Mesenchymal stem cell (in vitro differentiated cells and primary cell): ENCODE data around the gene EEFSEC.

ENCODE experiments used
- DNase-seq: peaks from one replicate; pipeline ENCODE4 v3.0.0-alpha.2; 2013
- H2AFZ ChIP-seq: one replicate; pipeline ENCODE4 v1.6.1; 2013; ENCODE audit warnings: low read depth, mild to moderate bottlenecking, control low read depth, inconsistent platforms, low read length, moderate library complexity
- H2AK5ac ChIP-seq: 2 replicates; pipeline ENCODE4 v1.6.1; 2013; ENCODE audit warnings: low read length, moderate library complexity, mild to moderate bottlenecking, inconsistent platforms; ENCODE audit not compliant: severe bottlenecking
- H2BK120ac ChIP-seq: one replicate; pipeline ENCODE4 v1.6.1; 2013; ENCODE audit warnings: low read depth, mild to moderate bottlenecking, inconsistent platforms, low read length, moderate library complexity
- H2BK12ac ChIP-seq, 2 experiments: one replicate each; pipeline ENCODE4 v1.6.1; 2013; ENCODE audit warnings: inconsistent platforms in 2 of 2, low read length in 2 of 2, mild to moderate bottlenecking in 2 of 2, moderate library complexity in 2 of 2, control low read depth in 1 of 2
- H2BK15ac ChIP-seq: one replicate; pipeline ENCODE4 v1.6.1; 2013; ENCODE audit warnings: mild to moderate bottlenecking, low read depth, inconsistent platforms; ENCODE audit not compliant: poor library complexity, severe bottlenecking
- H2BK5ac ChIP-seq: 2 replicates; pipeline ENCODE4 v1.6.1; 2013; ENCODE audit warnings: low read depth, mild to moderate bottlenecking, low read length, control low read depth, inconsistent platforms; ENCODE audit not compliant: poor library complexity, severe bottlenecking
- H3K14ac ChIP-seq, 2 experiments: one replicate each; pipeline ENCODE4 v1.6.1; 2013; ENCODE audit warnings: inconsistent platforms in 2 of 2, low read length in 2 of 2, control low read depth in 1 of 2, mild to moderate bottlenecking in 1 of 2, moderate library complexity in 1 of 2
- H3K18ac ChIP-seq, 2 experiments: one replicate each; pipeline ENCODE4 v1.6.1; 2013; ENCODE audit warnings: inconsistent platforms in 2 of 2, low read length in 2 of 2, control low read depth in 1 of 2, low read depth in 1 of 2, mild to moderate bottlenecking in 1 of 2
- H3K23ac ChIP-seq, 2 experiments: one replicate each; pipeline ENCODE4 v1.6.1; 2013; ENCODE audit warnings: inconsistent platforms in 2 of 2, low read length in 2 of 2, mild to moderate bottlenecking in 2 of 2, moderate library complexity in 2 of 2, control low read depth in 1 of 2
- H3K27ac ChIP-seq: 2 replicates; pipeline ENCODE4 v1.5.1; 2013; ENCODE audit warnings: mild to moderate bottlenecking, moderate library complexity, low read length, control low read depth, inconsistent platforms; ENCODE audit not compliant: poor library complexity, severe bottlenecking
- H3K27me3 ChIP-seq, 2 experiments: 2 replicates each; pipeline versions ENCODE4 v1.6.1 to v1.7.0; 2013; ENCODE audit warnings: low read length in 2 of 2, mild to moderate bottlenecking in 2 of 2, moderate library complexity in 2 of 2, control low read depth in 1 of 2, inconsistent platforms in 1 of 2; ENCODE audit not compliant: control insufficient read depth in 1 of 2, insufficient read depth in 1 of 2
- H3K36me3 ChIP-seq, 2 experiments: 2 replicates each; pipeline versions ENCODE4 v1.6.1 to v1.7.0; 2013; ENCODE audit warnings: low read length in 2 of 2, control low read depth in 1 of 2, inconsistent platforms in 1 of 2, low read depth in 1 of 2, mild to moderate bottlenecking in 1 of 2; ENCODE audit not compliant: insufficient read depth in 2 of 2, control insufficient read depth in 1 of 2
- H3K4ac ChIP-seq, 2 experiments: one replicate each; pipeline ENCODE4 v1.6.1; 2013; ENCODE audit warnings: inconsistent platforms in 2 of 2, low read length in 2 of 2, mild to moderate bottlenecking in 2 of 2, moderate library complexity in 2 of 2, control low read depth in 1 of 2, low read depth in 1 of 2
- H3K4me1 ChIP-seq: 2 replicates; pipeline ENCODE4 v1.6.1; 2013; ENCODE audit warnings: low read depth, low read length, control low read depth; ENCODE audit not compliant: control insufficient read depth, insufficient read depth
- H3K4me2 ChIP-seq: 2 replicates; pipeline ENCODE4 v1.6.1; 2013; ENCODE audit warnings: low read length, mild to moderate bottlenecking, inconsistent platforms; ENCODE audit not compliant: poor library complexity, severe bottlenecking
- H3K4me3 ChIP-seq, 2 experiments: 2 replicates each; pipeline versions ENCODE4 v1.5.1 to v1.7.0; 2013; ENCODE audit warnings: low read length in 2 of 2, mild to moderate bottlenecking in 2 of 2, control low read depth in 1 of 2, low read depth in 1 of 2; ENCODE audit not compliant: insufficient read depth in 1 of 2
- H3K79me1 ChIP-seq: replicated peaks from 2 replicates; pipeline ENCODE4 v1.6.1; 2013; ENCODE audit warnings: mild to moderate bottlenecking, control low read depth, low read length, inconsistent platforms; ENCODE audit not compliant: poor library complexity, severe bottlenecking
- H3K9ac ChIP-seq: 2 replicates; pipeline ENCODE4 v1.7.0; 2013; ENCODE audit warnings: mild to moderate bottlenecking, low read length, moderate library complexity
- H3K9me3 ChIP-seq: 2 replicates; pipeline ENCODE4 v1.7.0; 2013; ENCODE audit warnings: mild to moderate bottlenecking, low read length; ENCODE audit not compliant: control insufficient read depth
- H4K8ac ChIP-seq: one replicate; pipeline ENCODE4 v1.6.1; 2013; ENCODE audit warnings: inconsistent platforms, mild to moderate bottlenecking, low read length, moderate library complexity
- H4K91ac ChIP-seq: one replicate; pipeline ENCODE4 v1.6.1; 2013; ENCODE audit warnings: mild to moderate bottlenecking, low read length, inconsistent platforms
- WGBS: methylation state at CpG from one replicate; pipeline ENCODE4 v1.1.7; 2013; ENCODE audit warnings: mixed read lengths; 5-methylcytosine and 5-hydroxymethylcytosine counted together

Gene EEFSEC

DNA sequence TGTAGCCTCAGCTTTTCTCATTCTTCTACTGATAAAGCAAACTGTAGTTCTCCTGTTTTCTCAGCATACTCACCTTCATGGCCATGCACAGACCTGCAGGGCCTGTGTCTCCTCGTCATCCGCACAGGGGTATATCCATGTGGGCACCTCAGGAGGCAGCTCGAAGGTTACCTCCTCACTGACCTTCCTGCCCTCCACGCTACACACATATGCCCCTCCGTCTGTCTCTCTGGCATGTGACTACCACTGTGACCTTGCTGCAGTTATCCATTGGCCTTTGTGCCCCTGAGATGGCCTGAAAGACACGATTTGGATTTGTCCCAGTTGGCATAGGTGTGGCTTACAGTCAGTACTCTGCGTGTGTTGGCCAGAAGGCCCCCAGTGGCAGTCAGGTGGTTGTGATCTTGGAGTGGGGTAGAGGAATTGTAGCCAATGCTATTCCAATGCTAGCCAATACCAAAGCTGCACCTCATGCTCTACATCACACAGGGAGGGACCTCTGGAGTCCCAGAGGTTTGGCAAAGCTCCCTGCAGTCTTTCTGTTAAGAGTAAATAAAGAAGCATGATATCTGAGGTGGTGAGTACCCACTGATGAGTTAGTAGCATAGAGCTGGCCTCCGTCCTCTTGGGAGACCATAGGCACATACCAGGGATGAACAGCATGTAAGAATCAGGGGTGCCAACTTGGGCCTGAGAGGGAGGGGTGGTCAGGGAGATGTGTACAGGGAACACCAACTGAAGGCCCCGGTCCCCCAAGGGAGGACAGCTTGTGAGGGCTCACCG lies 143.4 kb downstream of the EEFSEC start:
- Histone ChIP-seq H2AK5ac (no peak overlapping the region), H2BK15ac (no peak overlapping the region), H3K4ac (no peak overlapping the region), H3K4me2 (no peak overlapping the region), H2BK120ac (no peak overlapping the region), H3K27ac (no peak overlapping the region), H4K91ac (no peak overlapping the region), H3K4me3 (no peak overlapping the region), H3K27me3 (no peaks in the 10 kb centered on the region), H2BK12ac (no peak overlapping the region), H3K79me1 (no peaks in the 10 kb centered on the region), H3K9me3 (no peaks in the 10 kb centered on the region), H2AFZ (no peak overlapping the region), H3K9ac (no peak overlapping the region), H2BK5ac (no peak overlapping the region), H3K18ac (peak overlapping the region in 1 of 2 experiments; percentile 28), H3K4me1 (no peaks in the 10 kb centered on the region), H3K14ac (no peak overlapping the region), H3K36me3 (no peaks in the 10 kb centered on the region), H3K23ac (no peak overlapping the region), H4K8ac (no peak overlapping the region)
- DNase-seq, result no peak
- WGBS, result 94% methylated on average over 10 of the region's 10 CpGs

DNA sequence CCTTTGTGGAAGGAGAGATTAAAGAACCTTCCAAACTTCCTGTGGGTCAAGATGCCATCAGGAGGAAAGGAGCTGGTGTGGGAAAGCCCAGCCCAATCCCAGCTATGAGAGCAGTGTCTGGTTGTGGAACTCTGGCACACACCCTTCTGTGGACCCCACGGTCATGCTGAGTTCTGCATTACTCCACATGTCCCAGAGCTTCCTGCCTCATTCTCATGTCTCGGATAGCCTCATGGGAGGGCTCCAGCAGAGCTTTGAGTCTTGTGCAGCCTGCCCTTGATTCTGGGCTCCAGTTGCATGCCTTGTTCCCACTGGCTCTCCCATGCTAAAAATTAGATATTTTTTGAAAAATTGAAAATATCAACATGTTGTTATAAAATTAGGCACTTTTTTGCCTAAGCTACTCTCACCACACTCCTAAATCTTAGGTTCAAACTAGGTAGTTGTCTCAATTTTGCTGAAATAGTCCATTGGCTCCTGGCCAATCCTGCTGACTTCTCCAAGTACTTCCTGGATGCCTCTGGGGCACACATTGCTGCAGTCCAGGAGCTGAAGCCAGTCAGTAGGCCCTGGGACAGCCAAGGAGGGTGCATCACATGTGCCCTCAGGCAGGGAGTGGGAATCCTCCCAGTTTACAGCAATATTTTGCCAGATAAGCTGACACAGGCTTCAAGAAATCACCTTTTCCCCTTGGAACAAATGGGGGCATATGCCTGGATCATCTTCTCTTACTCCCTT lies 144.3 kb downstream of the EEFSEC start:
- no peak overlapping the region for H3K4ac ChIP-seq
- no peak overlapping the region for H3K23ac ChIP-seq
- no peak overlapping the region for H3K14ac ChIP-seq
- WGBS, result 72% methylated on average over 2 of the region's 2 CpGs
- H3K27ac ChIP-seq, result no peak overlapping the region
- no peak overlapping the region for H2AFZ ChIP-seq
- no peaks in the 10 kb centered on the region for H3K27me3 ChIP-seq
- H2AK5ac ChIP-seq, result no peak overlapping the region
- peak; percentile 32 for DNase-seq
- H3K4me2 ChIP-seq, result no peak overlapping the region
- H2BK15ac ChIP-seq, result no peak overlapping the region
- H4K8ac ChIP-seq, result no peak overlapping the region
- H2BK120ac ChIP-seq, result no peak overlapping the region
- H2BK12ac ChIP-seq, result no peak overlapping the region
- H3K18ac ChIP-seq, result no peak overlapping the region
- H3K36me3 ChIP-seq, result no peaks in the 10 kb centered on the region
- H3K4me3 ChIP-seq, result no peak overlapping the region
- H3K9me3 ChIP-seq, result no peaks in the 10 kb centered on the region
- H3K9ac ChIP-seq, result no peak overlapping the region
- no peaks in the 10 kb centered on the region for H3K4me1 ChIP-seq
- no peaks in the 10 kb centered on the region for H3K79me1 ChIP-seq
- H2BK5ac ChIP-seq, result no peak overlapping the region
- no peak overlapping the region for H4K91ac ChIP-seq

DNA sequence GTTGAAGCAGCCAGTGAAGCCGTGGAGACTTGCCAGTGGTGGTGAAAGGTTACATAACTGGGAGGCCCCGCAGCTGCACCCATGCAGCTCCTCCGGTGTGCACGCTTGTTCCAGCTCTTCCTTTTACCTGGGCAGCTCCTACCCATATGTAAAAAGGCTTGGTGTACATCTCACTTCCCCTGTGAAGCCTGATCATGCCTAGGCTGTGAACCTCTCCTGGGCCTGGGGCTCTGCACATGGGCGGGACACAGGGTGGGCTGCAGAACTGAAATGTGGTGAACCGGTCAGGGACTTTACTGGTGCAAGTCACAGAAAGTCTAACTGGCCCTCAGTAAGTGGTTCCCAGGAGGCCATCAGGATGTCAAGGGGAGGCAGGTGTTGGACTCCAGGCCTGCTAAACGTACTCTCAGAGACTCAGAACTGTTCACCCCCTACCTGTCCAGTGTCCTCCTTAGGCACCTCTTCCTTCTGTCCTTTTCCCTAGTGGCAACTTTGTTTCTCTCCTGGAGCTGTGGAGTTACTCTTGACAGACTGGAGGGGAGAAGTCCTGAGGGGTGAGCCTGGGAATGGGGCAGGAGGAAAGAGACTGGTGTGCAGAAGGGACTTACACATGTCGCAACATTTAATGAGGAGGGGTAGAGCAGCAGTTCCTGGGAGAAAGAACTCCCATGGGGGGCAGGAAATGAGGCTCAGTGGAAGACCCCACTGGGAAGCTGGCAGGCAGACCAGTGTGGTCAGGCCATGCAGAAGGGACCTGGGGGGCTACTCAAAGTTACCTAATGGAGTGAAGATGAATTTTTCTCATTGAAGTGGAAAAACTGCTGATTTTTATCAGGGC lies 148.1 kb downstream of the EEFSEC start:
- WGBS, result 98% methylated on average over 8 of the region's 8 CpGs
- Histone ChIP-seq H2BK120ac (no peak overlapping the region), H3K23ac (no peak overlapping the region), H3K36me3 (no peaks in the 10 kb centered on the region), H3K4me2 (no peak overlapping the region), H3K4me1 (no peaks in the 10 kb centered on the region), H3K18ac (no peak overlapping the region), H3K14ac (no peak overlapping the region), H3K4ac (no peak overlapping the region), H2BK5ac (no peak overlapping the region), H4K8ac (no peak overlapping the region), H3K79me1 (peaks cover 1% of the 10 kb centered on the region), H2AFZ (no peak overlapping the region), H3K9ac (no peak overlapping the region), H3K27me3 (no peaks in the 10 kb centered on the region), H3K27ac (no peak overlapping the region), H2AK5ac (no peak overlapping the region), H3K4me3 (no peak overlapping the region), H3K9me3 (no peaks in the 10 kb centered on the region), H2BK15ac (no peak overlapping the region), H2BK12ac (no peak overlapping the region), H4K91ac (no peak overlapping the region)
- no peak for DNase-seq

DNA sequence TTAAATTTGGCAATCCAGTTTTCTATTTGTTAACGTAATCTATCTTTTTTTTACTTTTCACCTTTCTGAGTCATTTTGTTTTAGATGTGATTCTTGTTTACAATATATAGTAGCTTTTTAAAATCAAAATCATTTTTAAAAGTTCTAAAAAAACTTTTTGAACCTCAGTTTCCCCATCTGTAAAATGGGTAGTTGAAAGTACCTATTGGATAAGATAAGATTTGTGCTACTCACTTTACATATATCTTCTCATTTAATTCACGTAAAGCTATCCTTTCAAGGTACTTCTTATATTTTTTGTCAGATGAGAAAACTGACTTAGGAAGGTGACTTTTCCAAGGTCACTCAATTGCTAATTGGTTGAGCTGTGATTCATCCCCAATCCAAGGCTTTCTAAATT lies 153.2 kb downstream of the EEFSEC start:
- Histone ChIP-seq H3K4me1 (no peaks in the 10 kb centered on the region), H2BK120ac (no peak overlapping the region), H3K18ac (no peak overlapping the region), H3K79me1 (peaks cover 1% of the 10 kb centered on the region), H3K14ac (no peak overlapping the region), H2BK5ac (no peak overlapping the region), H3K27me3 (no peaks in the 10 kb centered on the region), H2AFZ (no peak overlapping the region), H3K27ac (no peak overlapping the region), H3K4me3 (no peak overlapping the region), H3K4ac (no peak overlapping the region), H2BK15ac (no peak overlapping the region), H3K23ac (no peak overlapping the region), H3K9me3 (no peaks in the 10 kb centered on the region), H3K9ac (no peak overlapping the region), H4K8ac (no peak overlapping the region), H3K36me3 (peaks cover 0 to 3% of the 10 kb centered on the region in 2 experiments), H3K4me2 (no peak overlapping the region), H4K91ac (no peak overlapping the region), H2BK12ac (no peak overlapping the region), H2AK5ac (no peak overlapping the region)
- WGBS, result no CpG with 5 or more reads among the region's 2 CpGs
- DNase-seq, result no peak
